Colon (tissue), 2 donors: ENCODE data around the gene GABRP.

Experiments used
- FAIRE-seq: peaks from 2 replicates; lab custom pipeline; 2012; peaks lifted over from hg19 to GRCh38; lab: Jason Lieb, UNC
- donor health status: control.
- donor health status: control.

Gene GABRP

GRCh38 chr5:170861917-170862766 lies 78.6 kb downstream of the GABRP start, which contains the start of gene RANBP17:
Gene RANBP17 (plus strand): TSS chr5:170862018.
- FAIRE-seq: no peak

- no peak for FAIRE-seq
These were observed 80.1 kb downstream of the GABRP start for GRCh38 chr5:170863646-170864045.
